ENCODE measurements around the gene SYT2. TPM values are rescaled to one million over a fixed set of nuclear protein-coding genes. Genes with fewer than 3 reads are reported as not detected.

Gene SYT2
- total and polyA plus RNA-seq, 8 donors = 1.1 to 5.4 (median 2.5) TPM; not detected in 1

DNA sequence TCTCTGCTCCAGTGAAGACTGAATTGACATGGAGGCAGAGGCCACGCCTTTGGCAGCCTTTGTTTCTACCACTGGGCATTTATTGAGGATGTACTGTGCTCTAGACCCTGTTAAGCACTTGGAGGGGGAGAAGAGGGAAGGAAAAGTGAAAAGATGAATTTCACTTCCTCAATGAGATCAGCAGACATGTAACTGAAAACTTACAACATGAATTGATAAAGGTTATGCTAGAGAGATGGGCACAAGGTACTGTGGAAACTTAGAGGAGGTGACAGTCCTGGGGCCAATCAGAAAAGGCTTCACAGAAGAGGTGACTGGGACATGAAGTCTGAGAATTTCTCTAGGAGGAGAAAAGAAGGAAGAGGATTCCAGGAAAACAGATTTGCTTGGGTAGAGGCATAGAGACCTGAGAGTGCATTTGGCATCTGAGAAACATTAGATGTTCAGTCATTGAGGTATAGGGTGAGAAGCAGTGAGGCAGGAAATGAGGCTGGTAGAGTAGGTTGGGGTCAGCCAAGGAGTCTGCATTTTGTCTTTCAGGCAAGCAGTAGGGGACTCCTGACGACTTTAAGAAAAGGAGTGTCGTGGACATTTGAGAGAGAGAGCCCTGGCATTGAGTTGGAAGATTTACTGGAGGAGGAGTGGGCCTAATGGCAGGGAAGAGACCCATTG is 113.0 kb downstream of the SYT2 start:
- no peak for TF ChIP-seq CTCF (IDR thresholded peaks at IDR 0.05)
- ATAC-seq (no peak), DNase-seq (no peak)
- Histone ChIP-seq H3K4me3 (no peak overlapping the region), H3K27me3 (peaks cover 0 to 65% of the 10 kb centered on the region in 2 donors), H3K9me3 (no peaks in the 10 kb centered on the region), H3K27ac (no peak overlapping the region), H3K36me3 (peaks cover 0 to 9% of the 10 kb centered on the region in 2 donors), H3K4me1 (no peaks in the 10 kb centered on the region)
- intact Hi-C loops (cut with DNase I) = no loop called here

GRCh38 chr1:202596638-202597037 is 113.6 kb downstream of the SYT2 start:
- intact Hi-C loops (cut with DNase I) = no loop called here
- ATAC-seq (no peak), DNase-seq (no peak)
- TF ChIP-seq CTCF (IDR thresholded peaks at IDR 0.05) = no peak
- no peak overlapping the region for H3K4me3 ChIP-seq
- H3K4me1 ChIP-seq = no peaks in the 10 kb centered on the region
- H3K27me3 ChIP-seq = peaks cover 0 to 60% of the 10 kb centered on the region in 2 donors
- peaks cover 0 to 15% of the 10 kb centered on the region in 2 donors for H3K36me3 ChIP-seq
- no peak overlapping the region for H3K27ac ChIP-seq
- H3K9me3 ChIP-seq = no peaks in the 10 kb centered on the region

GRCh38 chr1:202593845-202594244 is 116.4 kb downstream of the SYT2 start:
- ATAC-seq (no peak), DNase-seq (no peak)
- H3K4me3 ChIP-seq = no peak overlapping the region
- H3K36me3 ChIP-seq = peaks cover 0 to 15% of the 10 kb centered on the region in 2 donors
- no peak overlapping the region for H3K27ac ChIP-seq
- peaks cover 0 to 47% of the 10 kb centered on the region in 2 donors for H3K27me3 ChIP-seq
- intact Hi-C loops (cut with DNase I) = no loop called here
- H3K9me3 ChIP-seq = no peaks in the 10 kb centered on the region
- TF ChIP-seq CTCF (IDR thresholded peaks at IDR 0.05) = no peak
- H3K4me1 ChIP-seq = peaks cover 0 to 4% of the 10 kb centered on the region in 2 donors

GRCh38 chr1:202592146-202592545 is 118.1 kb downstream of the SYT2 start:
- Histone ChIP-seq H3K27me3 (peaks cover 0 to 42% of the 10 kb centered on the region in 2 donors), H3K27ac (no peak overlapping the region), H3K9me3 (no peaks in the 10 kb centered on the region), H3K4me3 (no peak overlapping the region), H3K4me1 (peaks cover 0 to 7% of the 10 kb centered on the region in 2 donors), H3K36me3 (peaks cover 0 to 15% of the 10 kb centered on the region in 2 donors)
- DNase-seq (peak in 1 of 4 donors; percentile 67), ATAC-seq (no peak)
- TF ChIP-seq CTCF (IDR thresholded peaks at IDR 0.05) = no peak
- intact Hi-C loops (cut with DNase I) = no loop called here

DNA sequence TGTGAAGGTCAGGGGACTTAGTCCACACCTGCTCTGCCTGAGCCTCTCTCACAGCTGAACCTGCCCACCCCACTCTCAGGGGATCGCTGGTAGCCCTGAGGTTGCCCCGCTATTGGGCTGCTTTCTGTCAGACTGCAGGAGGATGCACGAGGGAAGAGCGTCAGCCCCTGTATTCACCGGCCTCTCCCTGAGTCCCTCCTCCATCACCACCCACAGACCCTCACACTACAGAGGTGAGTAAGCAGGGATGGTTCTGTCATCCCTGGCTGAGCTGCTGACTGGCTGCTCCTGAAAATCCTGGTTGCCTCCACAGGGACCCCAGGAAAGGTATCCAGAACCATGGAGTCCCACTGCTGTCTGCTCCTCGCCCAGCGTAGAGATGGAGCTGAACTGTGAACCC is 118.7 kb downstream of the SYT2 start:
- peaks cover 0 to 11% of the 10 kb centered on the region in 2 donors for H3K4me1 ChIP-seq
- intact Hi-C loops (cut with DNase I) = no loop called here
- DNase-seq (no peak), ATAC-seq (no peak)
- TF ChIP-seq CTCF (IDR thresholded peaks at IDR 0.05) = no peak
- peaks cover 0 to 36% of the 10 kb centered on the region in 2 donors for H3K27me3 ChIP-seq
- H3K27ac ChIP-seq = no peak overlapping the region
- H3K9me3 ChIP-seq = no peaks in the 10 kb centered on the region
- peaks cover 0 to 15% of the 10 kb centered on the region in 2 donors for H3K36me3 ChIP-seq
- no peak overlapping the region for H3K4me3 ChIP-seq

All from left lung (tissue), 10 donors.